ENCODE data around the gene CNIH2. TPM values are rescaled to one million over a fixed set of nuclear protein-coding genes. Genes with fewer than 3 reads are reported as not detected.
A peak's percentile ranks its signal among the peaks of the same experiment; 100 is the strongest.

Gene CNIH2
- total and polyA plus RNA-seq, 2 of the 13 experiments (the other 11 are each of a cell fraction or from before 2014, with no cell fraction given): 0.60 to 0.69 TPM

DNA sequence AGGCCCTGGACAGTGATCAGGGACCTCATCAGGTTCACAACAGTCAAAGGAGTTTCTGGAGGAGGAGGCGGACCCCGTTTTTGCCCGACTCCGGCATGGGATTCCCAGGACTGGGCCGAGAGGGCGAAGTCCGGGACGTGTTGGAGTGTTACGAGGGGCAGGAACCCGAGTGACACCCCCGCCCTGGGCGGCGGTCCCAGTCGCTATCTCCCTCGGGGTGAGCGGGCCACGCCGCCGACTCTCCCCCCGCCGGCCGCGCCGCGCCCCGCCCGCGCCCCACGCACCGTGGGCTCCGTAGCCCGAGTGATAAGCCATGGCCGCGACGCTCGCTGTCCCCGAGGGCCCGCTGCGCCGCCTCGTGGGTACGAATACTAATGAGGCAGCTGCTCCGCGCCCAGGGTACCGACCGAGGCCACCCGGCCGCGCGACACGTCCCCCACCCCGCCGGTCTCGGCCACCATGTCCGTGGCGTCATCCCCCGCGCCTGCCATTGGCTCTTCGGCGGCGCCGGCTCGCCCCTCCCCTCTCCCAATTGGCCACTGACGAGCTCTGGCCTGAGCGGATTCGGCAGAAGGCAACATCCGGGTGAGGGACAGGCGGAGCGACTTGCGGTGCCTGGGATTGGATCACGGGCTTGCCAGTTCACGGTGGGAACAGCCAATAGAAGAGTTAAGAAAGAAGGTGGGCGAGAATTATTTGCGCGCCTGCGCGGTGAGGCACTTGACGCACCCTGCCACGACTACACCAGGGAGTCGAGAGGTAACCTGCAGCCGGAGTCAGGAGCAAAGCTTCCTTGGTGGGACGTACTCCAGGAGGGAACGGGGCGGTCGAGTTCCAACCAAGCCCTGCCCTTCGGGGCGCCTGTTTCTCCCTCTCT, 10.9 kb downstream of the CNIH2 start, which contains the start of gene YIF1A (continued):
- TF ChIP-seq ZNF446 (CRISPR knock-in tag; IDR thresholded peaks at IDR 0.05) (no peak), ZSCAN21 (CRISPR knock-in tag; IDR thresholded peaks at IDR 0.05; ENCODE audit: borderline replicate concordance) (peak; percentile 60; the same call in 1 of the 2 replicates), POLR2AphosphoS5 (IDR thresholded peaks at IDR 0.05; ENCODE audit: low read depth, low read length) (peak; percentile 87), SRSF4 (IDR thresholded peaks at IDR 0.05; ENCODE audit: low read depth, low read length, poor library complexity, severe bottlenecking) (no peak), MED13 (CRISPR knock-in tag; IDR thresholded peaks at IDR 0.05) (peak; percentile 65; the same call in 1 of the 2 replicates), ZNF550 (CRISPR knock-in tag; IDR thresholded peaks at IDR 0.05; ENCODE audit: borderline replicate concordance) (no peak), TCF7L2 (IDR thresholded peaks at IDR 0.05; ENCODE audit: low read depth, low read length) (no peak), ZNF670 (CRISPR knock-in tag; IDR thresholded peaks at IDR 0.05; ENCODE audit: borderline replicate concordance) (no peak), ZNF619 (CRISPR knock-in tag; IDR thresholded peaks at IDR 0.05) (peak; percentile 87; the same call in 1 of the 2 replicates), SSRP1 (CRISPR knock-in tag; IDR thresholded peaks at IDR 0.05) (no peak), SP5 (CRISPR knock-in tag; IDR thresholded peaks at IDR 0.05; ENCODE audit: borderline replicate concordance, low read depth) (no peak), TMF1 (CRISPR knock-in tag; IDR thresholded peaks at IDR 0.05; ENCODE audit: low read depth) (peak; percentile 18; the same call in 1 of the 2 replicates), MXD4 (CRISPR knock-in tag; IDR thresholded peaks at IDR 0.05) (peak; percentile 67), SIN3A (IDR thresholded peaks at IDR 0.05; ENCODE audit: borderline replicate concordance, low read depth, low read length) (peak; percentile 66; the same call in 1 of the 2 replicates), SIX4 (CRISPR knock-in tag; IDR thresholded peaks at IDR 0.05) (no peak), SP4 (CRISPR knock-in tag; IDR thresholded peaks at IDR 0.05) (peak; percentile 14; the same call in 1 of the 2 replicates), ZBTB39 (CRISPR knock-in tag; IDR thresholded peaks at IDR 0.05) (no peak), RAD51 (IDR thresholded peaks at IDR 0.05; ENCODE audit: borderline replicate concordance) (no peak), PREB (CRISPR knock-in tag; IDR thresholded peaks at IDR 0.05) (no peak), ZNF709 (CRISPR knock-in tag; IDR thresholded peaks at IDR 0.05) (peak; percentile 60; the same call in 1 of the 2 replicates)
- TF ChIP-seq, protein P1, sequence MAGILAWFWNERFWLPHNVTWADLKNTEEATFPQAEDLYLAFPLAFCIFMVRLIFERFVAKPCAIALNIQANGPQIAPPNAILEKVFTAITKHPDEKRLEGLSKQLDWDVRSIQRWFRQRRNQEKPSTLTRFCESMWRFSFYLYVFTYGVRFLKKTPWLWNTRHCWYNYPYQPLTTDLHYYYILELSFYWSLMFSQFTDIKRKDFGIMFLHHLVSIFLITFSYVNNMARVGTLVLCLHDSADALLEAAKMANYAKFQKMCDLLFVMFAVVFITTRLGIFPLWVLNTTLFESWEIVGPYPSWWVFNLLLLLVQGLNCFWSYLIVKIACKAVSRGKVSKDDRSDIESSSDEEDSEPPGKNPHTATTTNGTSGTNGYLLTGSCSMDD (CRISPR knock-in tag; IDR thresholded peaks at IDR 0.05): no peak
- TF ChIP-seq, protein P2, sequence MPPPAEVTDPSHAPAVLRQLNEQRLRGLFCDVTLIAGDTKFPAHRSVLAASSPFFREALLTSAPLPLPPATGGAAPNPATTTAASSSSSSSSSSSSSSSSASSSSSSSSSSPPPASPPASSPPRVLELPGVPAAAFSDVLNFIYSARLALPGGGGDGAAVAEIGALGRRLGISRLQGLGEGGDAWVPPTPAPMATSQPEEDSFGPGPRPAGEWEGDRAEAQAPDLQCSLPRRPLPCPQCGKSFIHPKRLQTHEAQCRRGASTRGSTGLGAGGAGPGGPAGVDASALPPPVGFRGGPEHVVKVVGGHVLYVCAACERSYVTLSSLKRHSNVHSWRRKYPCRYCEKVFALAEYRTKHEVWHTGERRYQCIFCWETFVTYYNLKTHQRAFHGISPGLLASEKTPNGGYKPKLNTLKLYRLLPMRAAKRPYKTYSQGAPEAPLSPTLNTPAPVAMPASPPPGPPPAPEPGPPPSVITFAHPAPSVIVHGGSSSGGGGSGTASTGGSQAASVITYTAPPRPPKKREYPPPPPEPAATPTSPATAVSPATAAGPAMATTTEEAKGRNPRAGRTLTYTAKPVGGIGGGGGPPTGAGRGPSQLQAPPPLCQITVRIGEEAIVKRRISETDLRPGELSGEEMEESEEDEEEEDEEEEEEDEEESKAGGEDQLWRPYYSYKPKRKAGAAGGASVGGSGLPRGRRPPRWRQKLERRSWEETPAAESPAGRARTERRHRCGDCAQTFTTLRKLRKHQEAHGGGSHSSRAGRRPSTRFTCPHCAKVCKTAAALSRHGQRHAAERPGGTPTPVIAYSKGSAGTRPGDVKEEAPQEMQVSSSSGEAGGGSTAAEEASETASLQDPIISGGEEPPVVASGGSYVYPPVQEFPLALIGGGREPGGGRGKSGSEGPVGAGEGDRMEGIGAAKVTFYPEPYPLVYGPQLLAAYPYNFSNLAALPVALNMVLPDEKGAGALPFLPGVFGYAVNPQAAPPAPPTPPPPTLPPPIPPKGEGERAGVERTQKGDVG (CRISPR knock-in tag; IDR thresholded peaks at IDR 0.05; ENCODE audit: borderline replicate concordance): peak; percentile 49; the same call in 1 of the 2 replicates

Data from HepG2 (cell line).